ENCODE results near the gene FBN1. TPM values are rescaled to one million over a fixed set of nuclear protein-coding genes. Genes with fewer than 3 reads are reported as not detected.

FBN1 gene
- total RNA-seq, 1 experiment from 2014 or later, result 5.2 TPM

- TF ChIP-seq ERG (CRISPR knock-in tag; IDR thresholded peaks at IDR 0.05), result no peak
Measured at GRCh38 chr15:48367483-48367882, 278.0 kb downstream of the FBN1 start (continued).

GRCh38 chr15:48366584-48367312 lies 278.8 kb downstream of the FBN1 start:
- POLR2A ChIA-PET, result interaction anchor here (0.6 kb wide), 1 partner anchor 1779 kb away, joined by 4 read pairs; no protein-coding TSS in a partner anchor
- Mint-ChIP-seq H3K36me3 (0 out of 2 replicates have a peak, but pooled peaks cover under 1% of the 10 kb centered on the region), H3K9me3 (peaks cover 8% of the 10 kb centered on the region), H3K4me1 (no peaks in the 10 kb centered on the region), H3K27me3 (ENCODE audit: low read depth) (no peaks in the 10 kb centered on the region), H3K4me3 (no peak overlapping the region), H3K27ac (no peak overlapping the region)
- CTCF ChIA-PET, result interaction anchor here (1.5 kb wide), 1 partner anchor 9 kb away, joined by 4 read pairs; no protein-coding TSS in a partner anchor
- DNase-seq (ENCODE audit: low spot score) (no peak), ATAC-seq (no peak)
- no peak for TF ChIP-seq CBFB (CRISPR knock-in tag; IDR thresholded peaks at IDR 0.05; ENCODE audit: low read depth)
- no peak for TF ChIP-seq SOX15 (CRISPR knock-in tag; IDR thresholded peaks at IDR 0.05)
- no peak for TF ChIP-seq ATF6 (CRISPR knock-in tag; IDR thresholded peaks at IDR 0.05)
- TF ChIP-seq CDX4 (CRISPR knock-in tag; IDR thresholded peaks at IDR 0.05; ENCODE audit: borderline replicate concordance), result no peak
- TF ChIP-seq ZNF396 (CRISPR knock-in tag; IDR thresholded peaks at IDR 0.05; ENCODE audit: borderline replicate concordance), result no peak
- TF ChIP-seq FOXP1 (CRISPR knock-in tag; IDR thresholded peaks at IDR 0.05; ENCODE audit: borderline replicate concordance), result no peak
- no peak for TF ChIP-seq GRHL2 (CRISPR knock-in tag; IDR thresholded peaks at IDR 0.05; ENCODE audit: insufficient replicate concordance, severe bottlenecking)
- no peak for TF ChIP-seq SMAD3 (CRISPR knock-in tag; IDR thresholded peaks at IDR 0.05; ENCODE audit: borderline replicate concordance)
- no peak for TF ChIP-seq AR (CRISPR knock-in tag; IDR thresholded peaks at IDR 0.05)
- TF ChIP-seq PRDM15 (CRISPR knock-in tag; IDR thresholded peaks at IDR 0.05), result no peak
- no peak for TF ChIP-seq MAX (CRISPR knock-in tag; IDR thresholded peaks at IDR 0.05)

Data from WTC11 (cell line).